Femur (tissue), 1 donor: ENCODE measurements around the gene NR1I3.
A peak's percentile ranks its signal among the peaks of the same experiment; 100 is the strongest.

Experiments
- DNase-seq: peaks from one replicate; pipeline ENCODE4 v3.0.0-alpha.2; 2017

The NR1I3 gene

GRCh38 chr1:161216945-161217712 is 20.9 kb downstream of the NR1I3 start:
- no peak for DNase-seq

GRCh38 chr1:161215076-161215475 is 22.9 kb downstream of the NR1I3 start, which contains the start of gene FCER1G:
Gene FCER1G, plus strand, starts transcription at chr1:161215295. Its CDS starts 27 bp downstream, at chr1:161215322.
- DNase-seq: no peak

GRCh38 chr1:161214369-161214768 is 23.6 kb downstream of the NR1I3 start:
- DNase-seq: no peak

- peak; percentile 78 for DNase-seq
Measured at GRCh38 chr1:161209790-161210409, 28.1 kb downstream of the NR1I3 start.

GRCh38 chr1:161207173-161207572 is 30.8 kb downstream of the NR1I3 start:
- no peak for DNase-seq

- DNase-seq: no peak
Measured at GRCh38 chr1:161206411-161207140, 31.4 kb downstream of the NR1I3 start.

GRCh38 chr1:161201836-161202712 is 35.9 kb downstream of the NR1I3 start, which contains the start of gene NDUFS2:
Gene NDUFS2, plus strand, starts transcription at chr1:161202367. Its CDS starts 19 bp downstream, at chr1:161202386.
- peak; percentile 99 for DNase-seq

- peak; percentile 60 for DNase-seq
Measured at GRCh38 chr1:161200992-161201835, 36.8 kb downstream of the NR1I3 start.

- no peak for DNase-seq
Measured at GRCh38 chr1:161200421-161200991, 37.5 kb downstream of the NR1I3 start.

GRCh38 chr1:161199506-161200139 is 38.4 kb downstream of the NR1I3 start:
- peak; percentile 61 for DNase-seq

GRCh38 chr1:161198897-161199431 is 39.0 kb downstream of the NR1I3 start, which contains the start of gene ADAMTS4:
Gene ADAMTS4, minus strand, starts transcription at chr1:161199054. Its CDS starts 427 bp downstream, at chr1:161198627.
- DNase-seq: peak; percentile 90

GRCh38 chr1:161198194-161198896 is 39.7 kb downstream of the NR1I3 start:
- DNase-seq: peak; percentile 82

- DNase-seq: no peak
Measured at GRCh38 chr1:161197560-161198193, 40.3 kb downstream of the NR1I3 start.

GRCh38 chr1:161196521-161197451 is 41.2 kb downstream of the NR1I3 start:
- peak; percentile 93 for DNase-seq

GRCh38 chr1:161196111-161196510 is 41.9 kb downstream of the NR1I3 start:
- DNase-seq: no peak

GRCh38 chr1:161195171-161195570 is 42.8 kb downstream of the NR1I3 start:
- no peak for DNase-seq

- DNase-seq: no peak
Measured at GRCh38 chr1:161193561-161194235, 44.3 kb downstream of the NR1I3 start.
